ENCODE results near the gene STK25.

DNA sequence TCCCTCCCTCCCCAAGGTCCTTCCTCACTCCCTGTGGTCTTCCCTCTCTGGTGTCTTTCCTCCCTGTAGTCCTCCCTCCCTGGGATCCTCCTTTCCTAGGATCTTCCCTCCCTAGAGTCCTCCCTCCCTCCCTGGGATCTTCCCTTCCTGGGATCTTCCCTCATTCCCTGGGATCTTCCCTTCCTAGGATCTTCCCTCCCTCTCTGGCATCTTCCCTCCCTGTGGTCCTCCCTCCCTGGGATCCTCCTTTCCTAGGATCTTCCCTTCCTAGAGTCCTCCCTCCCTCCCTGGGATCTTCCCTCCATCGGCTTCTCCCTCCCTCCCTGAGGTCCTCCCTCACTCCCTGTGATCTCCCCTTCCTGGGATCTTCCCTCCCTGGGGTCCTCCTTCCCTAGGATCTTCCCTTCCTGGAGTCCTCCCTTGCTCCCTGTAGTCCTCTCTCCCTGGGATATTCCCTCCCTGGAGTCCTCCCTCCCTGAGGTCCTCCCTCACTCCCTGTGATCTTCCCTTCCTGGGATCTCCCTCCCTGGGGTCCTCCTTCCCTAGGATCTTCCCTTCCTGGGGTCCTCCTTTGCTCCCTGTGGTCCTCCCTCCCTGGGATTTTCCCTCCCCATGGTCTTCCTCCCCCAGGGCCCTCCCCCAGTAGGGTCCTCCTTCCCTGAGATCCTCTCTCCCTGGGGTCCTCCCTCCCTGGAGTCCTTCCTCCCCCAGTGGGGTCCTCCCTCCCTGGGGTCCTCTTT is 23.0 kb downstream of the STK25 start:
- TF ChIP-seq, protein P1, sequence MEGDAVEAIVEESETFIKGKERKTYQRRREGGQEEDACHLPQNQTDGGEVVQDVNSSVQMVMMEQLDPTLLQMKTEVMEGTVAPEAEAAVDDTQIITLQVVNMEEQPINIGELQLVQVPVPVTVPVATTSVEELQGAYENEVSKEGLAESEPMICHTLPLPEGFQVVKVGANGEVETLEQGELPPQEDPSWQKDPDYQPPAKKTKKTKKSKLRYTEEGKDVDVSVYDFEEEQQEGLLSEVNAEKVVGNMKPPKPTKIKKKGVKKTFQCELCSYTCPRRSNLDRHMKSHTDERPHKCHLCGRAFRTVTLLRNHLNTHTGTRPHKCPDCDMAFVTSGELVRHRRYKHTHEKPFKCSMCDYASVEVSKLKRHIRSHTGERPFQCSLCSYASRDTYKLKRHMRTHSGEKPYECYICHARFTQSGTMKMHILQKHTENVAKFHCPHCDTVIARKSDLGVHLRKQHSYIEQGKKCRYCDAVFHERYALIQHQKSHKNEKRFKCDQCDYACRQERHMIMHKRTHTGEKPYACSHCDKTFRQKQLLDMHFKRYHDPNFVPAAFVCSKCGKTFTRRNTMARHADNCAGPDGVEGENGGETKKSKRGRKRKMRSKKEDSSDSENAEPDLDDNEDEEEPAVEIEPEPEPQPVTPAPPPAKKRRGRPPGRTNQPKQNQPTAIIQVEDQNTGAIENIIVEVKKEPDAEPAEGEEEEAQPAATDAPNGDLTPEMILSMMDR (IDR thresholded peaks at IDR 0.05; ENCODE audit: low read length) = no peak
- TF ChIP-seq EZH2phosphoT487 (IDR thresholded peaks at IDR 0.05; ENCODE audit: low read length) = no peak
